A673 (cell line): ENCODE measurements around the gene SUN1. TPM values are rescaled to one million over a fixed set of nuclear protein-coding genes. Genes with fewer than 3 reads are reported as not detected.
A peak's percentile ranks its signal among the peaks of the same experiment; 100 is the strongest.

ENCODE experiments used
- Bru-seq: library from RNA; stranded (reverse); fragments of 400-500 nt; gene quantifications from one replicate; lab custom pipeline; 2021; lab: Mats Ljungman, UMichigan
- BruChase-seq, 2 experiments: library from RNA; stranded (reverse); fragments of 400-500 nt; gene quantifications; one replicate each; lab custom pipeline; 2021; lab: Mats Ljungman, UMichigan
- BruUV-seq: library from RNA; stranded (reverse); fragments of 400-500 nt; replicated peaks from 2 replicates; lab custom pipeline; 2021; lab: Mats Ljungman, UMichigan
- CTCF ChIA-PET: fragments of 300-600 bp; sonication (Branson Sonifier 250); formaldehyde crosslinking; loops from one replicate; lab custom pipeline; 2022; ENCODE audit warnings: antibody characterized with exemption; lab: Charles Lee
- POLR2A ChIA-PET: fragments of 300-600 bp; sonication (Branson Sonifier 250); formaldehyde crosslinking; loops from one replicate; lab custom pipeline; 2022; ENCODE audit warnings: antibody characterized with exemption; ENCODE audit not compliant: low non-redundant PET; lab: Charles Lee
- DNase-seq: peaks from one replicate; pipeline ENCODE4 v3.0.0-alpha.2; 2015; ENCODE audit warnings: low spot score
- H3K27ac ChIP-seq: fragments of 200-600 bp; sonication (generic); 2 replicates; pipeline ENCODE4 v1.5.1; 2016; ENCODE audit warnings: mixed run types, low read depth, mild to moderate bottlenecking, mixed read lengths, antibody characterized with exemption, low read length; ENCODE audit not compliant: poor library complexity, severe bottlenecking
- H3K27me3 ChIP-seq: fragments of 200-600 bp; sonication (generic); replicated peaks from 2 replicates; pipeline ENCODE4 v1.6.1; 2017; ENCODE audit warnings: mixed run types, low read depth, mild to moderate bottlenecking, mixed read lengths, antibody characterized with exemption, low read length; ENCODE audit not compliant: insufficient read depth, poor library complexity
- H3K36me3 ChIP-seq: fragments of 200-600 bp; sonication (generic); 2 replicates; pipeline ENCODE4 v1.6.1; 2016; ENCODE audit warnings: mixed run types, mild to moderate bottlenecking, mixed read lengths, antibody characterized with exemption, low read length; ENCODE audit not compliant: insufficient read depth, poor library complexity, severe bottlenecking
- H3K4me1 ChIP-seq: fragments of 200-600 bp; sonication (generic); 2 replicates; pipeline ENCODE4 v1.6.1; 2017; ENCODE audit warnings: mixed run types, mild to moderate bottlenecking, mixed read lengths, antibody characterized with exemption, low read length; ENCODE audit not compliant: insufficient read depth, poor library complexity, severe bottlenecking
- H3K4me3 ChIP-seq: fragments of 200-600 bp; sonication (generic); 2 replicates; pipeline ENCODE4 v1.5.1; 2016; ENCODE audit warnings: low read depth, mixed run types, mild to moderate bottlenecking, mixed read lengths, low read length; ENCODE audit not compliant: poor library complexity, severe bottlenecking
- H3K9me3 ChIP-seq: fragments of 200-600 bp; sonication (generic); 2 replicates; pipeline ENCODE4 v1.6.1; 2016; ENCODE audit warnings: mixed run types, low read depth, mild to moderate bottlenecking, mixed read lengths, antibody characterized with exemption, low read length; ENCODE audit not compliant: poor library complexity, severe bottlenecking
- CTCF ChIP-seq: fragments of 300-800, 200-600 bp; sonication (generic); conservative IDR thresholded peaks from 2 replicates; pipeline ENCODE4 v1.5.1; 2017; ENCODE audit warnings: low read depth, mild to moderate bottlenecking, antibody characterized with exemption, low read length, moderate library complexity, mixed read lengths
- EZH2 ChIP-seq: fragments of 200-600 bp; sonication (generic); IDR thresholded peaks from 2 replicates; pipeline ENCODE4 v1.6.1; 2017; ENCODE audit warnings: borderline replicate concordance, low read depth, mild to moderate bottlenecking, mixed read lengths, antibody characterized with exemption, low read length; ENCODE audit not compliant: poor library complexity, severe bottlenecking
- intact Hi-C: fragments of 100-400 bp; cut with micrococcal nuclease; formaldehyde crosslinking; loops from one replicate; pipeline ENCODE4 v1.10.0; 2022; ENCODE audit not compliant: unreplicated experiment
- long read RNA-seq: library from polyadenylated mRNA; stranded (forward); transcript quantifications from one replicate; pipeline ENCODE4 v2.0.0, GENCODE V29; 2022
- total RNA-seq: library from RNA; stranded (reverse); gene quantifications from 2 replicates; pipeline ENCODE4 v1.2.3, GENCODE V29; 2021

The SUN1 gene, protein sequence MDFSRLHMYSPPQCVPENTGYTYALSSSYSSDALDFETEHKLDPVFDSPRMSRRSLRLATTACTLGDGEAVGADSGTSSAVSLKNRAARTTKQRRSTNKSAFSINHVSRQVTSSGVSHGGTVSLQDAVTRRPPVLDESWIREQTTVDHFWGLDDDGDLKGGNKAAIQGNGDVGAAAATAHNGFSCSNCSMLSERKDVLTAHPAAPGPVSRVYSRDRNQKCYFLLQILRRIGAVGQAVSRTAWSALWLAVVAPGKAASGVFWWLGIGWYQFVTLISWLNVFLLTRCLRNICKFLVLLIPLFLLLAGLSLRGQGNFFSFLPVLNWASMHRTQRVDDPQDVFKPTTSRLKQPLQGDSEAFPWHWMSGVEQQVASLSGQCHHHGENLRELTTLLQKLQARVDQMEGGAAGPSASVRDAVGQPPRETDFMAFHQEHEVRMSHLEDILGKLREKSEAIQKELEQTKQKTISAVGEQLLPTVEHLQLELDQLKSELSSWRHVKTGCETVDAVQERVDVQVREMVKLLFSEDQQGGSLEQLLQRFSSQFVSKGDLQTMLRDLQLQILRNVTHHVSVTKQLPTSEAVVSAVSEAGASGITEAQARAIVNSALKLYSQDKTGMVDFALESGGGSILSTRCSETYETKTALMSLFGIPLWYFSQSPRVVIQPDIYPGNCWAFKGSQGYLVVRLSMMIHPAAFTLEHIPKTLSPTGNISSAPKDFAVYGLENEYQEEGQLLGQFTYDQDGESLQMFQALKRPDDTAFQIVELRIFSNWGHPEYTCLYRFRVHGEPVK
- 189 and 203 TPM in 2 replicates for total RNA-seq
- percentile 85 among the genes with signal in this experiment for Bru-seq, nascent RNA
- percentile 93 among the genes with signal in this experiment for BruChase-seq, experiment 1, labeled RNA remaining after a 2-hour chase
- percentile 95 among the genes with signal in this experiment for BruChase-seq, experiment 2, labeled RNA remaining after a 6-hour chase
- long read RNA-seq, full-length matches to known transcripts, result 7 of 229 reads
- long read RNA-seq, partial matches to known transcripts, result 55 of 229 reads
- long read RNA-seq, other reads (novel, unspliced or antisense), result 167 of 229 reads

DNA sequence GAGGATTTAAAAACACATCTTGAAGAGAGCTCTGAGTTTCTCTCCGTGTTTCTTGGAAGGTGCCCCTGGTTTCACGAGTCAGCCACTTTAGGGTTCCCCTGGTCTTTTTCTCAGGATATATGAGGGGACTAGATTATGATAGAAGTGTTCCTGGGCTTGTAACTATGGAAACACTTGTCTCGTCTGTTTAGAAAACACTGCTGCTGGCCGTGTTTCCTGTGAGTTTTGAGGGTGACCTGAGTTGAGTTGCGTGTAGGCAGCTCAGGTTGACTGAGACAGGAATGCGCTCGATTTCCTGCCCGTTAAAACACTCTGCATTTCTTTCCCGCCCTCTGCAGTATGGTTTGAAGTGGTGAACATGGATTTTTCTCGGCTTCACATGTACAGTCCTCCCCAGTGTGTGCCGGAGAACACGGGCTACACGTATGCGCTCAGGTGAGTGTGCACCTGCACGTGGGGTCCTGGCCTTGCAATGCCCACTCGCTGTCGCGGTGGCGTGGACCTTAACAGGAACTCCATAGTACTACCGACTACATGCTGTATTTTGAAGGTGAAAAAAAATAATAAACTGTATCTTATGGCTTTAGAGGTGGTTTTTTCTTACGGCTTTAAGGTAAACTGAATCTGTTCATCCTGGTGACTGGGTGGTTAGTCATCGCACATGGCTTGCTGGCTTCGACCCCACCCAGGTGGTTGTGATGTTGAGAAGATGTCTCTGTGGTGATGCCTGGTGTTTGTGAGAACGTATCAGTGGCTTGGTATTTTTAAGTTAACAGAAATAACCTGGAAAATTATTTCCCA, at the start of gene SUN1:
Gene SUN1, plus strand, starts transcription at position 310 of the 801 bp plus-strand sequence. Its CDS starts 49 bp downstream, at position 359.
- Histone ChIP-seq H3K27me3 (no peaks in the 10 kb centered on the region), H3K4me1 (peaks cover 35% of the 10 kb centered on the region), H3K27ac (peak within 1 kb of the TSS; percentile 53), H3K9me3 (no peaks in the 10 kb centered on the region), H3K36me3 (peaks cover 5% of the 10 kb centered on the region), H3K4me3 (no peak within 1 kb of the TSS)
- ChIA-PET CTCF (no interaction called here), POLR2A (no interaction called here)
- no peak for DNase-seq
- BruUV-seq, result no TSS peak
- TF ChIP-seq EZH2 (no peak), CTCF (no peak)
- intact Hi-C loops, result no loop called here

DNA sequence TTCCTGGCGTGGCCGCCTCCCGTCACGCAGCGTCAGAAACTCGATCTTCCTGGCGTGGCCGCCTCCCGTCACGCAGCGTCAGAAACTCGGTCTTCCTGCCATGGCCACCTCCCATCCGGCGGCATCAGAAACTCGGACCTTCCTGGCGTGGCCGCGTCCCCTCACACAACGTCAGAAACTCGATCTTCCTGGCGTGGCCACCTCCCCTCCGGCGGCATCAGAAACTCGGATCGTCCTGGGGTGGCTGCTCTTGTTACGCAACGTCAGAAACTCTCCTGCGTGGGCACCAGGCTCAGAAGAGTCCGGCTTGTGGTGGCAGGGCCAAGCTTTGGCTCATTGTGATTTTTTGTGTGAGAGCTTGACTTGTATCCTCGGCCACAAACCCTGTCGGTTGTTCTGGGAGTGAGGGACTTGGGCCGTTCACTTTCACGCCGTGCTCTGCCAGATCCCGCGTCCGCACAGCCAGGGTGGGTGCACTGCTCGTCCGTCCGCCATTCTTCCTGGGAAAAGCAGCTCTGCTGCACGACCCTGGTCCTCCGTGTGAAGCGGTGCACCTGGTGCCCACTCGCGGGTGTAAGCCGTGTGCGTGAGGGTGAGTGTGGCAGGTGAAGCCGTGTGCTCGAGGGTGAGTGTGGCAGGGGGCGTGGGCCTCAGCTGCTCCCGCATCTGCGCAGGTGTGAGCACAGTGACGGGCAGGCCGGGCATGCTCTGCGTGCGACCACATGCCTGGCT, 49.4 kb upstream of the SUN1 start:
- H3K36me3 ChIP-seq, result peaks cover 33% of the 10 kb centered on the region
- no TSS peak for BruUV-seq
- H3K27me3 ChIP-seq, result no peaks in the 10 kb centered on the region
- peak overlapping the region; percentile 13 for H3K27ac ChIP-seq
- ChIA-PET CTCF (no interaction called here), POLR2A (no interaction called here)
- TF ChIP-seq CTCF (no peak), EZH2 (no peak)
- H3K4me3 ChIP-seq, result no peak overlapping the region
- intact Hi-C loops, result loop anchor here (10.0 kb wide), 1 partner anchor 172 kb away; the partner anchor contains the start of gene ADAP1
- no peaks in the 10 kb centered on the region for H3K9me3 ChIP-seq
- peaks cover 45% of the 10 kb centered on the region for H3K4me1 ChIP-seq
- no peak for DNase-seq
